ENCODE measurements around the gene FHIP1B.

- TF ChIP-seq CTCF (IDR thresholded peaks at IDR 0.05) (no peak), POLR2A (IDR thresholded peaks at IDR 0.05) (no peak)
Measured at GRCh38 chr11:6199174-6199810, 35.1 kb downstream of the FHIP1B start, which contains the start of gene OR52W1.
